Peyer's patch (tissue), 4 donors: ENCODE measurements around the gene PSMB8. TPM values are rescaled to one million over a fixed set of nuclear protein-coding genes. Genes with fewer than 3 reads are reported as not detected.

Experiments used
- DNase-seq, 3 donors: peaks; one replicate each; pipeline ENCODE4 v3.0.0-alpha.2; 2017 to 2019
- H3K27ac ChIP-seq, 4 donors: fragments of 200-600 bp; sonication (generic); one replicate each; pipeline ENCODE4 v1.5.1; 2016 to 2019
- H3K27me3 ChIP-seq, 2 donors: fragments of 200-600 bp; sonication (generic); one replicate each; pipeline ENCODE4 v1.5.1; 2019
- H3K36me3 ChIP-seq, 3 donors: fragments of 200-600 bp; sonication (generic); one replicate each; pipeline ENCODE4 v1.5.1; 2016 to 2019
- H3K4me1 ChIP-seq, 4 donors: fragments of 200-600 bp; sonication (generic); one replicate each; pipeline ENCODE4 v1.5.1; 2016 to 2019
- H3K4me3 ChIP-seq, 4 donors: fragments of 200-600 bp; sonication (generic); 1 replicate in 3 of 4; 2 replicates in 1 of 4; pipeline ENCODE4 v1.5.1; 2016 to 2019; ENCODE audit warnings: mild to moderate bottlenecking in 1 of 4
- H3K9me3 ChIP-seq, 4 donors: fragments of 200-600 bp; sonication (generic); one replicate each; pipeline ENCODE4 v1.5.1; 2016 to 2019; ENCODE audit warnings: mild to moderate bottlenecking in 1 of 4
- POLR2A ChIP-seq, 2 donors: fragments of 450-650 bp; IDR thresholded peaks; one replicate each; pipeline ENCODE4 v1.5.1; 2017; ENCODE audit warnings: antibody characterized with exemption in 2 of 2, mild to moderate bottlenecking in 2 of 2, moderate library complexity in 2 of 2
- total RNA-seq, 4 donors: library from RNA; depleted of rRNA; stranded (reverse); fragments of >200 nt; gene quantifications; one replicate each; pipeline ENCODE4 v1.1.0, GENCODE V29; 2016
- TF ChIP-seq, protein P1 (sequence below), 6 experiments: fragments of 450-650 bp in 4 of 6; fragments of 200-600 bp in 2 of 6; sonication (generic) in 1 of 6; IDR thresholded peaks; one replicate each; pipeline ENCODE4 v1.5.1; 2017 to 2019; ENCODE audit warnings: antibody characterized with exemption in 6 of 6, mild to moderate bottlenecking in 3 of 6, moderate library complexity in 1 of 6

Gene PSMB8
- total RNA-seq, 4 donors from 2014 or later: 48.1 to 104 (median 96.0) TPM

GRCh38 chr6:32862725-32863124, 18.9 kb upstream of the PSMB8 start:
- Histone ChIP-seq H3K9me3 (no peaks in the 10 kb centered on the region), H3K4me3 (no peak overlapping the region), H3K36me3 (peaks cover 0 to 30% (median 0%) of the 10 kb centered on the region in 3 donors), H3K4me1 (peaks cover 0 to 15% (median 4%) of the 10 kb centered on the region in 4 donors), H3K27me3 (no peaks in the 10 kb centered on the region), H3K27ac (no peak overlapping the region)
- no peak for TF ChIP-seq POLR2A (IDR thresholded peaks at IDR 0.05)
- TF ChIP-seq, protein P1, sequence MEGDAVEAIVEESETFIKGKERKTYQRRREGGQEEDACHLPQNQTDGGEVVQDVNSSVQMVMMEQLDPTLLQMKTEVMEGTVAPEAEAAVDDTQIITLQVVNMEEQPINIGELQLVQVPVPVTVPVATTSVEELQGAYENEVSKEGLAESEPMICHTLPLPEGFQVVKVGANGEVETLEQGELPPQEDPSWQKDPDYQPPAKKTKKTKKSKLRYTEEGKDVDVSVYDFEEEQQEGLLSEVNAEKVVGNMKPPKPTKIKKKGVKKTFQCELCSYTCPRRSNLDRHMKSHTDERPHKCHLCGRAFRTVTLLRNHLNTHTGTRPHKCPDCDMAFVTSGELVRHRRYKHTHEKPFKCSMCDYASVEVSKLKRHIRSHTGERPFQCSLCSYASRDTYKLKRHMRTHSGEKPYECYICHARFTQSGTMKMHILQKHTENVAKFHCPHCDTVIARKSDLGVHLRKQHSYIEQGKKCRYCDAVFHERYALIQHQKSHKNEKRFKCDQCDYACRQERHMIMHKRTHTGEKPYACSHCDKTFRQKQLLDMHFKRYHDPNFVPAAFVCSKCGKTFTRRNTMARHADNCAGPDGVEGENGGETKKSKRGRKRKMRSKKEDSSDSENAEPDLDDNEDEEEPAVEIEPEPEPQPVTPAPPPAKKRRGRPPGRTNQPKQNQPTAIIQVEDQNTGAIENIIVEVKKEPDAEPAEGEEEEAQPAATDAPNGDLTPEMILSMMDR (IDR thresholded peaks at IDR 0.05): no peak
- DNase-seq: no peak

- H3K4me1 ChIP-seq: peaks cover 0 to 12% (median 0%) of the 10 kb centered on the region in 4 donors
- no peaks in the 10 kb centered on the region for H3K9me3 ChIP-seq
- H3K27ac ChIP-seq: peak overlapping the region in 1 of 4 donors; percentile 17
- no peaks in the 10 kb centered on the region for H3K27me3 ChIP-seq
- TF ChIP-seq POLR2A (IDR thresholded peaks at IDR 0.05): no peak
- peaks cover 0 to 40% (median 0%) of the 10 kb centered on the region in 3 donors for H3K36me3 ChIP-seq
- no peak for DNase-seq
- H3K4me3 ChIP-seq: no peak overlapping the region
Measured at GRCh38 chr6:32860674-32861073, 16.8 kb upstream of the PSMB8 start.

GRCh38 chr6:32858194-32858593, 14.3 kb upstream of the PSMB8 start:
- no peak overlapping the region for H3K4me3 ChIP-seq
- TF ChIP-seq POLR2A (IDR thresholded peaks at IDR 0.05): no peak
- TF ChIP-seq, protein P1 (IDR thresholded peaks at IDR 0.05): no peak
- H3K27ac ChIP-seq: no peak overlapping the region
- peaks cover 0 to 40% (median 0%) of the 10 kb centered on the region in 3 donors for H3K36me3 ChIP-seq
- no peaks in the 10 kb centered on the region for H3K27me3 ChIP-seq
- H3K9me3 ChIP-seq: no peaks in the 10 kb centered on the region
- H3K4me1 ChIP-seq: peaks cover 0 to 18% (median 2%) of the 10 kb centered on the region in 4 donors
- no peak for DNase-seq

GRCh38 chr6:32857156-32857891, 13.5 kb upstream of the PSMB8 start:
- peaks cover 0 to 20% (median 2%) of the 10 kb centered on the region in 4 donors for H3K4me1 ChIP-seq
- H3K27me3 ChIP-seq: no peaks in the 10 kb centered on the region
- no peak overlapping the region for H3K4me3 ChIP-seq
- no peak overlapping the region for H3K27ac ChIP-seq
- TF ChIP-seq POLR2A (IDR thresholded peaks at IDR 0.05): no peak
- TF ChIP-seq, protein P1 (IDR thresholded peaks at IDR 0.05): no peak
- H3K36me3 ChIP-seq: peaks cover 0 to 40% (median 0%) of the 10 kb centered on the region in 3 donors
- DNase-seq: no peak
- H3K9me3 ChIP-seq: no peaks in the 10 kb centered on the region

DNA sequence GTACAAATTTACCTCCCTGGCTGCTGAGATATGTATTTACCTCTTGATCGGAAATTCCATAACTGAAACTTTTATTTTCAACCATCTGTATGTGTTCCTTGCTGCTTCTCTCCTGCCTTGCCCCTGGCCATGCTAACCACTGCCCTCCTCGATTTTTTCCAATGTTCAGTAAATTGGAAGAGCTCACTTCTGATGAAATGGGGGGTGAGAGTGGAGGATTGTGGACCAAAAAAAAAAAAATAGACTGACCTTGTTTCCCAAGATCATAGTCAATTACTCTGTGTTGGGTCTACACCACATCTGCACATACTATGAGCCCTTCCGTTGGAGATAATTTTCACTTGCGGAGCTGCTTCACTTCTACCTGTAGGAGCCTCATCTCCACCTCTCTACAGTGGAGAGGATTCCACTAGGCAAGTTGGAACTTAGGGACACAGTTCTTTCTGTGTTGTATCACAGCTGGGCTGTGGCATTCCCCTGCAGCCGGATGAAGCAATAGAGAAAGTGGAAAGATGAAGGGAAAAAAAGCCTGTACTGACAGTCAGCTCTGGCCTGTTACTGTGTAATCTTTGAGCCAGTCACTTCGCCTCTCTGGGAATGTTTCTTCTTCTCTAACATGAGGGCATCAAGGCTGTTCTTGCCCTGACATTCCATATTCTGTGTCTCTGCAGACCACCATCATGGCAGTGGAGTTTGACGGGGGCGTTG, 11.8 kb upstream of the PSMB8 start:
- Histone ChIP-seq H3K27ac (peak overlapping the region; percentile 97 to 100 (median 98)), H3K27me3 (no peaks in the 10 kb centered on the region), H3K4me3 (peak overlapping the region in 2 of 4 donors; percentile 96 to 99), H3K9me3 (no peaks in the 10 kb centered on the region), H3K4me1 (peaks cover 0 to 29% (median 9%) of the 10 kb centered on the region in 4 donors), H3K36me3 (peaks cover 0 to 46% (median 0%) of the 10 kb centered on the region in 3 donors)
- no peak for DNase-seq
- TF ChIP-seq POLR2A (IDR thresholded peaks at IDR 0.05): no peak
- TF ChIP-seq, protein P1 (IDR thresholded peaks at IDR 0.05): peak in 2 of 6 experiments; percentile 16 to 49
